DMS 273 (cell line): Measurements from ENCODE around the gene SPINK13.
A peak's percentile ranks its signal among the peaks of the same experiment; 100 is the strongest.
"Not testable (repeated sequence)": the region's sequence is repeated elsewhere in the genome, so short reads cannot be mapped to it uniquely, and the experiment has no call there.

Source experiments
- DNase-seq: peaks from one replicate; lab custom pipeline; 2025; ENCODE audit not compliant: unreplicated experiment; lab: John Stamatoyannopoulos, UW

SPINK13 gene, protein sequence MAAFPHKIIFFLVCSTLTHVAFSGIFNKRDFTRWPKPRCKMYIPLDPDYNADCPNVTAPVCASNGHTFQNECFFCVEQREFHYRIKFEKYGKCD

GRCh38 chr5:148268566-148268965, at the start of gene SPINK13:
SPINK13 (plus strand) TSS chr5:148268794; CDS start chr5:148270073, 1,279 bp downstream.
- no peak for DNase-seq

DNA sequence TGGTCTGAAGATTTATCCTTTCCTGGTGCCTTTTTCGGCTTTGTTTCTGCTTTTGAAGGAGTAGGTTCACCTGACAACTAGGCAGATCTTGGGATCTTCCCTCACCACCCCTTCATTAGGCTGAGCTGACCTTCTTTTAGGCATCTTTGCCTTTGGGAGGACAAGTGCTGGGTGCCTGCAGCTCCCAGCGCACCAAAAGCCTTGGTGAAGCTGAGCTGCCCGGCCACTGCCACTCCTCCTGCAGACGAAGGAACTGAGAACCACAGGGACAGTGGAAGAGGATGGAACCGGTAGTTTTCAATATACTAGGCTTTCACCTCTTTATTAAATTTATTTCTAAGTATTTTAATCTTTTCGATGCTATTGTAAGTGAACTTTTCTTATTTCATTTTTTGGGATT, 47.1 kb upstream of the SPINK13 start:
- DNase-seq, result no peak

GRCh38 chr5:148224117-148224742, 44.4 kb upstream of the SPINK13 start:
- no peak for DNase-seq

- DNase-seq, result no peak
These were observed 40.1 kb upstream of the SPINK13 start for GRCh38 chr5:148228392-148228984.

DNA sequence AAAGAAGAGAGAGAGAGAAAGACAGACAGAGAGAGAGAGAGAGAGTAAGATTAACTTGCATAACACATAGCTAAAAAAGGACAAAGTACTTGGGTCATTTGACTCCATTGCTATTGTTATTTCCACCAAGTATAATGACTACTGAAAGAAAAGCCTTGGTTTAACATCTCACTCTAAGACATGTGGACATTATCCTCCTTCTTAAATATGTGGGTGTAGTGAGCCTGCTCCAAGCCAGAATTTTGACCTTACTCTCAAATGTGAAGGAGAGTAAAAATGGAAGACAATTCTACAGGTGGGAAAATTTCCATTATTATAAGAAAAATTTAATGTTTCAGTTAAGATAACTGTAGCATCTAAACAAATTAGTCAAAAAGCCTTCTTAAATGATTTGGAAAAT, 38.8 kb upstream of the SPINK13 start:
- no peak for DNase-seq

- DNase-seq, result no peak
These were observed 38.4 kb upstream of the SPINK13 start for GRCh38 chr5:148230240-148230639.

- no peak for DNase-seq
These were observed 30.7 kb upstream of the SPINK13 start for GRCh38 chr5:148237785-148238417.

GRCh38 chr5:148238418-148238794, 30.2 kb upstream of the SPINK13 start, which contains the start of gene MARCOL:
MARCOL (plus strand) TSS chr5:148238525; CDS start chr5:148238598, 73 bp downstream.
- no peak for DNase-seq

DNA sequence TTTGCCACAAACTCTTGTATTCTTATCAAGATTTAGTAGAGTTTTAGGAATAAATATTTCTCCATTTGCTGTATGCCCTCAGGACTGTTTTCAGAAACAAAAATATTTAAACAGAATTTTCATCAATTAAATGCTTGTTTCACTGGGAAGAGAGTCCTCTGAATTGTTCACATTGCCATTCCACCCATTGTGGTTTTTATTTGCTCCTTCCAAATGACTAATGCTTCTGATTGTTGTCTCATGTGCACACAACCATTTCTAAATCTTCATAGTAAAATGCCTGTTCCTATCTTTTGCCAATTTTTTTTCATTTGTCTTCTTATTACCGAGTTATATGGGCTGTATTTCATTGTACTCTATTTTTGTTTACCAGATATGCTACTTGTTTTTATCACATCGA, 19.7 kb upstream of the SPINK13 start:
- no peak for DNase-seq

DNA sequence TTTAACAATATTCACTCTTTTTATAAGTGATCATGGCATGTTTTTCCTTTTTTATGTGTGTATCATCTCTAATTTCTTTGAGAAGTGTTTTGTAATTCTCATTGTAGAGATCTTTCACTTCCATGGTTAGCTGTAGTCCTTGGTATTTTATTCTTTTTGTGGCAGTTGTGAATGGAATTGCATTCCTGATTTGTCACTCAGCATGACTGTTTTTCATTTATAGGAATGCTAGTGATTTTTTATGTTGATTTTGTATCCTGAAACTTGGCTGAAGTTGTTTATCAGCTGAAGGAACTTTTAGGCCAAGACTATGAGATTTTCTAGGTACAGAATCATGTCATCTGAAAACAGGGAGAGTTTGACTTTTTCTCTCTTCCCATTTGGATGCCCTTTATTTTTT, 13.1 kb upstream of the SPINK13 start:
- DNase-seq, result no peak

DNA sequence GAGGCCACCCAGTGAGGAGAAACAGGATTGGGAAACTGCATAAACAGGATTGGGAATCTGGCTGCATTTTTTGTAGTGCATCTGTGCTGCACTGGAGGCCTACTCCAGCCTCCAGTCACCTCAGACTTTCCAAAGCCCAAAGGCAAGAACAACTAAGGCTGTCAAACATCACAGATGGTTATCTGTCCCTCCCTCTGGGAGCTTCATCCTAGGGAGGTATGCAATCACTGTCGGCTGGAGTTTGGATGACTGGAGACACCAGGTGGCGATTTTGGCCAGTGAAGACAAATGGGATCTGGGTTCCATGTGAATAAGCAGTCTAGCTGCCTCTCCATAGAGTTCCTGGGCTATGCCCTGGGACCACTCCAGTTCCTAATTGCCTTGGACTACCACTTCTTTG, 9.3 kb upstream of the SPINK13 start:
- DNase-seq, result no peak

DNA sequence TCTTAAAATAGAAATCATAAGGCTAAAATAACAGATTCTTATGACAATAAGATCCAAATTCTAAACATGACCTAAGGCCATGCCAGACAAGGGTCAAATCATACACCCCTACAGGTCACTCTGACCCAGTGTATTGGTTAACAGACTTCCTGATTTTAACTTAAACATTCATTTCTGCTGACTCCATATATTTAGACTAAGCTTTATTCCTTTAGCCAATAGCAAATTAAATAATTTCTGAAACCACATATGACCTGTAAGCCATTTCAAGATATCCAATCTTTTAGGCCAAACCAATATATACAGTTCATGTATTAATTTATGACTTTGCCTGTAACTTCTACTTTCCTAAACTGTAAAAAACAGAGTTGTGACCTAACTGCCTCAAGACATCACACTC, 7.4 kb upstream of the SPINK13 start:
- no peak for DNase-seq

DNA sequence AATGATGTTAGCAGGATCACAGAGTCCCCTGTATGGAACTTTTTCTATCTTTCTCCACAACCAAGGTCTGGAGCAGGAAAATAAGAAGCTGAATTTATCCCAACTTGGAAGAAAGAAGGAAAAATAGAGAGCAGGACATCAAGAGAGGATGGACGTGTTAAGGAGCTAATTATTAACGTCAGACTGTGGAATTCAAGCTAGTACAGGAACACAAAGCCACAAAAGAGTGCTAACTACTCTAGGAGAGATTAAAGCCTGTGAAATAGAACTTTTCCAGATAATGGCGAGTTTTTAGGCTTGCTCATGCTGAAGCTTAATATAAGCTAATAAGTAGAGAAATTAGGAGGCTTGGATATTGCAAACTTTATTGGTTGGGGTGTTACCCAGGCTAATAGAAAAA, 632 bp upstream of the SPINK13 start:
- DNase-seq, result no peak

DNA sequence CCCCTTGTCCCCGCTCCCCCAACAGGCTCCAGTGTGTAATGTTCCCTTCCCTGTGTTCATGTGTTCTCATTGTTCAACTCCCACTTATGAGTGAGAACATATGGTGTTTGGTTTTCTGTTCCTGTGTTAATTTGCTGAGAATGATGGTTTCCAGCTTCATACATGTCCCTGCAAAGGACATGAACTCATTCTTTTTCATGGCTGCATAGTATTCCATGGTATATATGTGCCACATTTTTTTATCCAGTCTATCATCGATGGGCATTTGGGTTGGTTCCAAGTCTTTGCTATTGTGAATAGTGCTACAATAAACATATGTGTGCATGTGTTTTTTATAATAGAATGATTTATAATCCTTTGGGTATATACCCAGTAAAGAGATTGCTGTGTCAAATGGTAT, 6.5 kb downstream of the SPINK13 start:
- DNase-seq, result not testable (repeated sequence)

DNA sequence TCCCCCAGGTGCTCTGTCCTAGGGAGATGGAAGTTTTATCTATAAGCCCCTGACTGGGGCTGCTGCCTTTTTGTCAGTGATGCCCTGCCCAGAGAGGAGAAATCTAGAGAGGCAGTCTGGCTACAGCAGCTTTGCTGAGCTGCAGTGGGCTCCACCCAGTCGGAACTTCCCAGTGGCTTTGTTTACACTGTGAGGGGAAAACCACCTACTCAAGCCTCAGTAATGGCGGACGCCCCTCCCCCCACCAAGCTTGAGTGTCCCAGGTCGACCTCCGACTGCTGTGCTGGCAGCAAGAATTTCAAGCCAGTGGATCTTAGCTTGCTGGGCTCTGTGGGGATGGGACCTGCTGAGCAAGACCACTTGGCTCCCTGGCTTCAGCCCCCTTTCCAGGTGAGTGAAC, 12.3 kb downstream of the SPINK13 start:
- not testable (repeated sequence) for DNase-seq

GRCh38 chr5:148281336-148281735, 12.7 kb downstream of the SPINK13 start:
- not testable (repeated sequence) for DNase-seq

GRCh38 chr5:148290271-148291195, 21.9 kb downstream of the SPINK13 start:
- DNase-seq, result peak; percentile 42

DNA sequence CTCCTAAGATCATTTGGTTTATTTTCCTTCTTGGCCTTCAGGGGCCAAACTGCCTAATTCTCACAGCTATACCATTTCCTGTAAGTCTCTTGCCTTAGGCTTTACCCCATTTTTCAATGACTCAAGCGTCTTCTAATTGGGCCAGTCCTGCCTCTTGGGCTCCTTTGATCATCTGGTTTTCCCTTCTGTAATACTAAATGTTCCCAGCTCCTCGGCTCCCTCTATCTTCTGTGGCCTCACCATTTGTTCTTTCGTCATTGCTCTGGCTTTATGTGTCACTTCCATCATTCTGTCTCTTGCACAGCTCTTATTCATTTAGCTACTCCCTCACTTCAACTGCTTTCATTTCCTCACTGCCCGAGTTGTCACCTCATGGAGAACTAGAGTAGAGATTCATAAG, 29.1 kb downstream of the SPINK13 start:
- DNase-seq, result no peak

DNA sequence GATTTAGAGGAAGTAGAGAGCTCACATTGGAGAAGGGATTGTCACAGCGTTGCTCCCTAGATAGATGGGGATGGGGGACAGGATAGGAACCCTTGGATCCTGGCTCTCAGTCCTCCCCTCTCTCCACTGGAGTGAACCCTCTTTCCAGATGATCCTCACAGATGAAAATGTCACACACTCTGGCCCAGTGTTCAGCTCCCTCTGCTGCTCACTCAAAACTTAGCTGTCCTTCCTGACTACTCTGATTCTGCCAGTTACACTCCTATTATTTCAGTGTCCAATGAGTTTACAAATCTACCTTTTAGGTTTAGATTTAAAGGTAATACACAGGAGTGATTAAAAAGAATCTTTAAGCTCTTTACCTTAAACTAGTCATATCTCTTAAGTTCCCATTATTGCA, 37.9 kb downstream of the SPINK13 start:
- DNase-seq, result no peak

GRCh38 chr5:148309019-148309418, 40.4 kb downstream of the SPINK13 start:
- DNase-seq, result no peak

GRCh38 chr5:148309746-148310145, 41.2 kb downstream of the SPINK13 start:
- no peak for DNase-seq
